ENCODE measurements around the gene KLHL34. TPM values are rescaled to one million over a fixed set of nuclear protein-coding genes. Genes with fewer than 3 reads are reported as not detected.

Gene KLHL34
- total and polyA plus RNA-seq, 3 donors from 2014 or later = 0.16 to 0.47 (median 0.31) TPM

DNA sequence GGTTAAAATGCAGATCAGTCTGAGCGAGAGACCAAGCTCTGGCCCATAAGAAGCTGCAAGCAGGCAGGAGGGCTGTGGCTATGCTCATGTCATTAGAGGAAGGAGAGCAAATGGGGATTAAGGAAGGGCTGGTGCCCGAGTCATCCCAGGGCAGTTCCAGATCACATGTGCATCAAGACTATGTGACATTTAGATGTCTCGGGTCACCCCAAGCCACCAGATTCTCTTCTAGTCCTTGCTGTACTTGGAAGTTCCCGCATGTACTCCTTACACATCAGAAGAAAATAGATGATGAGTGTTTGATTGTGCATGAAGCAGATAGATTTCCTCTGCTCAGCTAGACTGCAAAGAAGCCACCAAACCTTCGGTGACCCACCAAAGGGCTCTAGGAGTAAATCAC is 42.1 kb upstream of the KLHL34 start:
- H3K4me3 ChIP-seq = no peak overlapping the region
- no peak for DNase-seq
- intact Hi-C loops (cut with DNase I; ENCODE audit: low total_unique reads) = no loop called here
- H3K27ac ChIP-seq = no peak overlapping the region
- 74 to 87% methylated on average over 5 of the region's 5 CpGs for WGBS, 2 donors
- H3K9me3 ChIP-seq = no peaks in the 10 kb centered on the region
- H3K27me3 ChIP-seq = no peaks in the 10 kb centered on the region
- TF ChIP-seq POLR2A (IDR thresholded peaks at IDR 0.05) = no peak
- no peak for TF ChIP-seq CTCF (IDR thresholded peaks at IDR 0.05)
- H3K4me1 ChIP-seq = no peaks in the 10 kb centered on the region
- no peaks in the 10 kb centered on the region for H3K36me3 ChIP-seq (ENCODE audit: low read depth, missing control alignments)

GRCh38 chrX:21699136-21699535 is 41.0 kb upstream of the KLHL34 start:
- no peak overlapping the region for H3K27ac ChIP-seq
- H3K27me3 ChIP-seq = no peaks in the 10 kb centered on the region
- TF ChIP-seq CTCF (IDR thresholded peaks at IDR 0.05) = no peak
- TF ChIP-seq POLR2A (IDR thresholded peaks at IDR 0.05) = no peak
- no peaks in the 10 kb centered on the region for H3K36me3 ChIP-seq (ENCODE audit: low read depth, missing control alignments)
- 73 to 79% methylated on average over 3 of the region's 3 CpGs for WGBS, 2 donors
- no peak overlapping the region for H3K4me3 ChIP-seq
- no peaks in the 10 kb centered on the region for H3K9me3 ChIP-seq
- no peak for DNase-seq
- intact Hi-C loops (cut with DNase I; ENCODE audit: low total_unique reads) = no loop called here
- H3K4me1 ChIP-seq = no peaks in the 10 kb centered on the region

GRCh38 chrX:21698272-21698671 is 40.1 kb upstream of the KLHL34 start:
- intact Hi-C loops (cut with DNase I; ENCODE audit: low total_unique reads) = no loop called here
- H3K27ac ChIP-seq = no peak overlapping the region
- H3K27me3 ChIP-seq = no peaks in the 10 kb centered on the region
- TF ChIP-seq CTCF (IDR thresholded peaks at IDR 0.05) (no peak), POLR2A (IDR thresholded peaks at IDR 0.05) (no peak)
- no peaks in the 10 kb centered on the region for H3K4me1 ChIP-seq
- 77 to 88% methylated on average over 4 of the region's 4 CpGs for WGBS, 2 donors
- no peak overlapping the region for H3K4me3 ChIP-seq
- no peaks in the 10 kb centered on the region for H3K36me3 ChIP-seq (ENCODE audit: low read depth, missing control alignments)
- H3K9me3 ChIP-seq = no peaks in the 10 kb centered on the region
- DNase-seq = no peak

DNA sequence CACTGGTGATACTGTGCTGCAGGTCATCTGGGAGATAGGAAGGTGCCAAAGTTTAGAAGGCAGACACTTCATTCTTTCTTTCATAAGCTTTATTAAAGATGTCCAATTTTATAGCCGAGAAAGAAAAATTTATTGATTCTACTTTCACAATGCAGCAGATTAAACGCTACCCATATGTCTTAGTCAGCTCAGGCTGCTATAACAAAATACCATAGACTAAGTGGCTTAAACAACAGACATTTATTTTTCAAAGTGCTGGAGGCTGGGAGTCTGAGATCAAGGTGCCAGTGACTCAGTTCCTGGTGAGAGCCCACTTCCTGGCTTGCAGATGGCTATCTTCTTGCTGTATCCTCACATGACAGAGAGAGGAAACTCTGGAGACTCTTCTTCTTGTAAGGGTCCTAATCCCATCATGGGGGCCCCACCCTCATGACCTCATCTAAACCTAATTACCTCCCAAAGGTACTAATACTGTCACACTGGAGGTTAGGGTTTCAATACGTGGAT is 33.4 kb upstream of the KLHL34 start:
- Histone ChIP-seq H3K27ac (no peak overlapping the region), H3K36me3 (ENCODE audit: low read depth, missing control alignments) (no peaks in the 10 kb centered on the region), H3K9me3 (no peaks in the 10 kb centered on the region), H3K4me1 (no peaks in the 10 kb centered on the region), H3K4me3 (no peak overlapping the region), H3K27me3 (no peaks in the 10 kb centered on the region)
- 85 to 87% methylated on average over 3 of the region's 3 CpGs for WGBS, 2 donors
- intact Hi-C loops (cut with DNase I; ENCODE audit: low total_unique reads) = no loop called here
- TF ChIP-seq POLR2A (IDR thresholded peaks at IDR 0.05) = no peak
- TF ChIP-seq CTCF (IDR thresholded peaks at IDR 0.05) = no peak
- DNase-seq = no peak

DNA sequence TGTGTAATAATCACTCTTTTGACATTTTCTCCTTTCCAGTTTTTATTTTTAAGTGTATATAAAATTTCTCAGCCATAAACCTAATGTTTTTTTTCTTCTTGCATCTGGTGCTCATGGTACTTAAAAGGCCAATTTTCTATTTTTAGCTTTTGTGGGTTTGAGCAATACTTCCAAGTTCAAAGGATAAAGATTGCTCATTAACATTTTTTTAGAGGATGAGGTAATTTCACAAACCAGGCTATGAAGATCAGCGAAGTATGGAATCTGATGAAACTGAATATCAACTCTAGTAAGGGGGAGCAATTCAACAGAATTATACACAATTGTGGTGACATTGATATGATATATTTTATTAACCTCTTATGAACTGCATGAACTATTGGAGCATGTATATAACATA is 25.8 kb upstream of the KLHL34 start:
- no peak for TF ChIP-seq POLR2A (IDR thresholded peaks at IDR 0.05)
- no peak for TF ChIP-seq CTCF (IDR thresholded peaks at IDR 0.05)
- 50 to 80% methylated on average over 1 of the region's 1 CpG for WGBS, 2 donors

More for the DNA sequence above, 25.8 kb upstream of the KLHL34 start:
- intact Hi-C loops (cut with DNase I; ENCODE audit: low total_unique reads) = no loop called here
- H3K4me3 ChIP-seq = no peak overlapping the region
- H3K27ac ChIP-seq = no peak overlapping the region
- no peak for DNase-seq
- no peaks in the 10 kb centered on the region for H3K36me3 ChIP-seq (ENCODE audit: low read depth, missing control alignments)
- H3K27me3 ChIP-seq = no peaks in the 10 kb centered on the region
- H3K9me3 ChIP-seq = no peaks in the 10 kb centered on the region
- H3K4me1 ChIP-seq = no peaks in the 10 kb centered on the region

Data from testis (tissue), 3 donors.